ENCODE measurements around the gene TERT. TPM values are rescaled to one million over a fixed set of nuclear protein-coding genes. Genes with fewer than 3 reads are reported as not detected.
"Not testable (repeated sequence)": the region's sequence is repeated elsewhere in the genome, so short reads cannot be mapped to it uniquely, and the experiment has no call there.

The TERT gene
- total RNA-seq, 3 donors from 2014 or later (not counting 1 experiment from before 2014, with no cell fraction given): not detected

DNA sequence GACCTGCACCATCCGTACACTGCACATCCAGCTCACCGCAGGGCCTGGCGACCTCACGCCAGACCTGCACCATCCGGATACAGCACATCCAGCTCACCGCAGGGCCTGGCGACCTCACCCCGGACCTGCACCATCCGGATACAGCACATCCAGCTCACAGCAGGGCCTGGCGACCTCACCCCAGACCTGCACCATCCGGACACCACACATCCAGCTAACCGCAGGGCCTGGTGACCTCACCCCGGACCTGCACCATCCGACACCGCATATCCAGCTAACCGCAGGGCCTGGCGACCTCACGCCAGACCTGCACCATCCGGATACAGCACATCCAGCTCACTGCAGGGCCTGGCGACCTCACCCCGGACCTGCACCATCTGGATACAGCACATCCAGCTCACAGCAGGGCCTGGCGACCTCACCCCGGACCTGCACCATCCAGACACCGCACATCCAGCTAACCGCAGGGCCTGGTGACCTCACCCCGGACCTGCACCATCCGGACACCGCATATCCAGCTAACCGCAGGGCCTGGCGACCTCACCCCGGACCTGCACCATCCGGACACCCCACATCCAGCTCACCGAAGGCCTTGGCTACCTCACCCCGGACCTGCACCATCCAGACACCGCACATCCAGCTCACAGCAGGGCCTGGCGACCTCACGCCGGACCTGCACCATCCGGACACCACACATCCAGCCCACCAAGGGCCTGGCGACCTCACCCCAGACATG lies 11.7 kb downstream of the TERT start:
- H3K27ac Mint-ChIP-seq; H3K4me3 Mint-ChIP-seq; H3K36me3 ChIP-seq (ENCODE audit: control insufficient read depth, insufficient read depth, low read length); H3K4me1 ChIP-seq (ENCODE audit: control insufficient read depth, insufficient read depth, low read length); H3K4me3 ChIP-seq (ENCODE audit: low read length); H3K4me1 Mint-ChIP-seq; ATAC-seq; H3K9me3 ChIP-seq (ENCODE audit: control insufficient read depth, insufficient read depth, low read length); intact Hi-C loops (cut with micrococcal nuclease); H3K36me3 Mint-ChIP-seq; H3K27ac ChIP-seq (ENCODE audit: low read length); H3K27me3 ChIP-seq (ENCODE audit: control insufficient read depth, insufficient read depth, low read length); H3K9me3 Mint-ChIP-seq; H3K27me3 Mint-ChIP-seq (ENCODE audit: low read depth in 2 of 2): not testable (repeated sequence)
- 90% methylated on average over 40 of the region's 40 CpGs for WGBS (ENCODE audit: insufficient coverage)
- DNase-seq: peak in 1 of 2 donors; percentile 7

DNA sequence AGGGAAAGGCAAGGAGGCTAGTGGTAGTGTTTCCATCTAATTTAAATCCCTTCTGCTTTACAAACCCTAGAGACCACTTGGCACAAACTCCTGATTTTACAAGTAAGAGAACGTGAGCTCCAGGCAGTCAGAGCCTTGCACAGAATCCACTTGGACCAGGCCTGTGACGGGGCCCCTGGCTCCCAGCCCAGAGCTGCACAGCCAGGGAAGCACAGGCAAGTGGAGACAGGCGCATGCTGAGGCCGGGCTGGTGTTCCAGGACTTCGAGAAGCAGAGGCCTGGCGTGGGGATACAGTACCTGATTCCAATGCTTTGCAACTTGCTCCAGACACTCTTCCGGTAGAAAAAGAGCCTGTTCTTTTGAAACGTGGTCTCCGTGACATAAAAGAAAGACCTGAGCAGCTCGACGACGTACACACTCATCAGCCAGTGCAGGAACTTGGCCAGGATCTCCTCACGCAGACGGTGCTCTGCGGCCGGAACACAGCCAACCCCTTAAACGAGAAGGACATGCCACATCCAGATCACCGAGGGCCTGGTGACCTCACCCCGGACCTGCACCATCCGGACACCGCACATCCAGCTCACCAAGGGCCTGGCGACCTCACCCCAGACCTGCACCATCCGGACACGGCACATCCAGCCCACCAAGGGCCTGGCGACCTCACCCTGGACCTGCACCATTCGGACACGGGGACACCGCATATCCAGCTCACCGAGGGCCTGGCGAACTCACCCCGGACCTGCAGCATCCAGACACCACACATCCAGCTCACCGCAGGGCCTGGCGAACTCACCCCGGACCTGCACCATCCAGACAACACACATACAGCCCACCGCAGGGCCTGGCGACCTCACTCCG lies 12.5 kb downstream of the TERT start:
- Mint-ChIP-seq H3K36me3 (no peaks in the 10 kb centered on the region), H3K27me3 (ENCODE audit: low read depth in 2 of 2) (peaks cover 0 to 7% of the 10 kb centered on the region in 2 donors), H3K4me1 (no peaks in the 10 kb centered on the region), H3K9me3 (no peaks in the 10 kb centered on the region), H3K27ac (no peak overlapping the region), H3K4me3 (no peak overlapping the region)
- ATAC-seq (no peak), DNase-seq (no peak)
- intact Hi-C loops (cut with micrococcal nuclease): no loop called here
- TF ChIP-seq, protein P1, sequence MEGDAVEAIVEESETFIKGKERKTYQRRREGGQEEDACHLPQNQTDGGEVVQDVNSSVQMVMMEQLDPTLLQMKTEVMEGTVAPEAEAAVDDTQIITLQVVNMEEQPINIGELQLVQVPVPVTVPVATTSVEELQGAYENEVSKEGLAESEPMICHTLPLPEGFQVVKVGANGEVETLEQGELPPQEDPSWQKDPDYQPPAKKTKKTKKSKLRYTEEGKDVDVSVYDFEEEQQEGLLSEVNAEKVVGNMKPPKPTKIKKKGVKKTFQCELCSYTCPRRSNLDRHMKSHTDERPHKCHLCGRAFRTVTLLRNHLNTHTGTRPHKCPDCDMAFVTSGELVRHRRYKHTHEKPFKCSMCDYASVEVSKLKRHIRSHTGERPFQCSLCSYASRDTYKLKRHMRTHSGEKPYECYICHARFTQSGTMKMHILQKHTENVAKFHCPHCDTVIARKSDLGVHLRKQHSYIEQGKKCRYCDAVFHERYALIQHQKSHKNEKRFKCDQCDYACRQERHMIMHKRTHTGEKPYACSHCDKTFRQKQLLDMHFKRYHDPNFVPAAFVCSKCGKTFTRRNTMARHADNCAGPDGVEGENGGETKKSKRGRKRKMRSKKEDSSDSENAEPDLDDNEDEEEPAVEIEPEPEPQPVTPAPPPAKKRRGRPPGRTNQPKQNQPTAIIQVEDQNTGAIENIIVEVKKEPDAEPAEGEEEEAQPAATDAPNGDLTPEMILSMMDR (IDR thresholded peaks at IDR 0.05): no peak
- Histone ChIP-seq H3K9me3 (ENCODE audit: control insufficient read depth, insufficient read depth, low read length) (no peaks in the 10 kb centered on the region), H3K4me3 (ENCODE audit: low read length) (no peak overlapping the region), H3K36me3 (ENCODE audit: control insufficient read depth, insufficient read depth, low read length) (no peaks in the 10 kb centered on the region), H3K4me1 (ENCODE audit: control insufficient read depth, insufficient read depth, low read length) (peaks cover 4% of the 10 kb centered on the region), H3K27ac (ENCODE audit: low read length) (no peak overlapping the region), H3K27me3 (ENCODE audit: control insufficient read depth, insufficient read depth, low read length) (no peaks in the 10 kb centered on the region)
- WGBS (ENCODE audit: insufficient coverage): 90% methylated on average over 37 of the region's 37 CpGs

DNA sequence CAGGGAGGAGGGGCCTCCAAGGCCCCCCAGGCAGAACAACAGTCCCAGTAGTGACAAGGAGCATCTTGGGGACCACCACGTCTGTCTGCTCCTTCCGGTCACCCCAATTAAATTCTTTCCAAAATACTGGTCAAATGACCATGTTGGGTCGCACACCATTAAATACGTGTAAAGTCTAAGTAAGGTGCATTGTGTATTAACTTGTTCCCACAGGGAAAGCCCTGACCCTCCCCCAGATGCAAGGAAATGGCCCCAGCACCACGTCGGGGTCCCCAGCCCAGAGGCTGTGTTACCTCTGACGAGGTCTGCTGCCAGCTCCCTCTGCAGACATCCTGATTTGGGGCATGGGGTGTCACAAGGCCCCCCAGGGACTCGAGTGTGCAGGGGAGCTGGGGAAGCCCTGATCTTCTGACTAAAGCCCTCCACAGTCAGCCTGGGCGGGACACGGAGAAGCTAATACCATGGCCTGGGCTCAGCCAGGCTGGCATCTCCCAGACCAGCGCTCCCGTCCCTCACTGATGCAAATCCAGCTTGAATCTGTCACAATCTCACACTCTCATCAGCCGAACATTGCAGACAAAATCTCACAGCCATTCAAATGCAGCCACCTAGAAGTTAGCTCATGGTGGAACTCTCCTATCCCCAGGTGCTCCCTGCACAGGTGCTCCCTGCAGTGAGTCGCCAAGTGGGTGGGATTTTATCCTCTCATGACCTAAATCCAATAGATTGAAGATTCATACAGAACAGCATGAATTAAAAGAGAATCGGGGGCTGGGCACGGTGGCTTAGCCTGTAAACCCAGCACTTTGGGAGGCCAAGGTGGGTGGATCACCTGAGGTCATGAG lies 13.6 kb downstream of the TERT start:
- DNase-seq (no peak), ATAC-seq (no peak)
- intact Hi-C loops (cut with micrococcal nuclease): no loop called here
- no peaks in the 10 kb centered on the region for H3K36me3 Mint-ChIP-seq
- Histone ChIP-seq H3K9me3 (ENCODE audit: control insufficient read depth, insufficient read depth, low read length) (no peaks in the 10 kb centered on the region), H3K27me3 (ENCODE audit: control insufficient read depth, insufficient read depth, low read length) (no peaks in the 10 kb centered on the region), H3K27ac (ENCODE audit: low read length) (no peak overlapping the region), H3K4me1 (ENCODE audit: control insufficient read depth, insufficient read depth, low read length) (peaks cover 15% of the 10 kb centered on the region), H3K4me3 (ENCODE audit: low read length) (no peak overlapping the region), H3K36me3 (ENCODE audit: control insufficient read depth, insufficient read depth, low read length) (no peaks in the 10 kb centered on the region)
- H3K4me3 Mint-ChIP-seq: no peak overlapping the region
- peaks cover 0 to 5% of the 10 kb centered on the region in 2 donors for H3K4me1 Mint-ChIP-seq
- WGBS (ENCODE audit: insufficient coverage): 91% methylated on average over 16 of the region's 16 CpGs
- no peaks in the 10 kb centered on the region for H3K9me3 Mint-ChIP-seq
- peaks cover 0 to 3% of the 10 kb centered on the region in 2 donors for H3K27me3 Mint-ChIP-seq (ENCODE audit: low read depth in 2 of 2)
- TF ChIP-seq, protein P1 (IDR thresholded peaks at IDR 0.05): no peak
- no peak overlapping the region for H3K27ac Mint-ChIP-seq
